ENCODE data around the gene PDAP1.

PDAP1 gene

GRCh38 chr7:99407872-99408378, 472 bp downstream of the PDAP1 start:
- TF ChIP-seq CTCF (IDR thresholded peaks at IDR 0.05; ENCODE audit: low read depth, low read length) = no peak
- no peak for TF ChIP-seq EZH2phosphoT487 (IDR thresholded peaks at IDR 0.05; ENCODE audit: low read depth)
- H3K79me2 ChIP-seq (ENCODE audit: low read length) = peaks cover 82% of the 10 kb centered on the region
- peak overlapping the region; percentile 84 for H3K27ac ChIP-seq (ENCODE audit: low read length)
- peaks cover 23% of the 10 kb centered on the region for H4K20me1 ChIP-seq (ENCODE audit: insufficient read depth, low read length)
- peaks cover 17% of the 10 kb centered on the region for H3K4me1 ChIP-seq (ENCODE audit: low read length)
- no peak overlapping the region for H2AFZ ChIP-seq (ENCODE audit: low read depth, low read length)
- peak overlapping the region; percentile 91 for H3K4me3 ChIP-seq (ENCODE audit: low read length)
- H3K27me3 ChIP-seq (ENCODE audit: low read depth, low read length) = no peaks in the 10 kb centered on the region
- H3K4me2 ChIP-seq (ENCODE audit: low read length) = peak overlapping the region; percentile 96
- peak overlapping the region; percentile 99 for H3K9ac ChIP-seq (ENCODE audit: low read length)
- no peaks in the 10 kb centered on the region for H3K9me3 ChIP-seq (ENCODE audit: insufficient read depth, low read length)
- H3K36me3 ChIP-seq (replicated peaks; ENCODE audit: low read depth, low read length) = peaks cover 32% of the 10 kb centered on the region

DNA sequence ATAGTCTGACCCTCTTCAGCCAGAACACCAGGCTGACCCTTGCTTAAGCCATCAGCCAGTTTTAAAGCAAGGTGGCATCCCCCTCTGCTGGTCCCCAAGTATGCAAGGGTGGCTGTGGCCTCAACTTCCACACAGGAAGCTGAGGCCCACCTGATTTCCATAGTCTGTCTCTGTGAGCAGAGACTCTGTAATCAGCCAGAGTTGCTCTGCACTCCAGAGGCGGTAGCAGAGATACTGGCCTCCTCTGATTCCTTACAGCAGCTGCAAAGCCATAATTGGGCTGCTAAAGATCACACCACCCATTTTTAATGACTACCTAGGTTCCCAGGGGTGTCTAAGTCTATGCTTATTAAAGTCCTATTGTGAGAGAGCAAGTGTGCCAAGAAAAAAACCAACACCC, 1.8 kb downstream of the PDAP1 start:
- H3K4me1 ChIP-seq (ENCODE audit: low read length) = peaks cover 17% of the 10 kb centered on the region
- peak overlapping the region; percentile 91; the same call in 1 of the 2 replicates for H3K4me3 ChIP-seq (ENCODE audit: low read length)
- H3K9me3 ChIP-seq (ENCODE audit: insufficient read depth, low read length) = no peaks in the 10 kb centered on the region
- peak overlapping the region; percentile 99 for H3K9ac ChIP-seq (ENCODE audit: low read length)
- H3K36me3 ChIP-seq (replicated peaks; ENCODE audit: low read depth, low read length) = peaks cover 29% of the 10 kb centered on the region
- no peaks in the 10 kb centered on the region for H3K27me3 ChIP-seq (ENCODE audit: low read depth, low read length)
- H3K27ac ChIP-seq (ENCODE audit: low read length) = no peak overlapping the region
- peak overlapping the region; percentile 96 for H3K4me2 ChIP-seq (ENCODE audit: low read length)
- TF ChIP-seq CTCF (IDR thresholded peaks at IDR 0.05; ENCODE audit: low read depth, low read length) (no peak), EZH2phosphoT487 (IDR thresholded peaks at IDR 0.05; ENCODE audit: low read depth) (no peak)
- peaks cover 82% of the 10 kb centered on the region for H3K79me2 ChIP-seq (ENCODE audit: low read length)
- no peak overlapping the region for H2AFZ ChIP-seq (ENCODE audit: low read depth, low read length)
- peaks cover 23% of the 10 kb centered on the region for H4K20me1 ChIP-seq (ENCODE audit: insufficient read depth, low read length)

- Histone ChIP-seq H2AFZ (ENCODE audit: low read depth, low read length) (no peak overlapping the region), H3K36me3 (replicated peaks; ENCODE audit: low read depth, low read length) (peaks cover 33% of the 10 kb centered on the region), H3K9me3 (ENCODE audit: insufficient read depth, low read length) (no peaks in the 10 kb centered on the region), H3K4me2 (ENCODE audit: low read length) (no peak overlapping the region), H4K20me1 (ENCODE audit: insufficient read depth, low read length) (peaks cover 23% of the 10 kb centered on the region), H3K4me1 (ENCODE audit: low read length) (peaks cover 15% of the 10 kb centered on the region), H3K27ac (ENCODE audit: low read length) (no peak overlapping the region), H3K4me3 (ENCODE audit: low read length) (no peak overlapping the region), H3K79me2 (ENCODE audit: low read length) (peaks cover 70% of the 10 kb centered on the region), H3K9ac (ENCODE audit: low read length) (no peak overlapping the region), H3K27me3 (ENCODE audit: low read depth, low read length) (no peaks in the 10 kb centered on the region)
- TF ChIP-seq CTCF (IDR thresholded peaks at IDR 0.05; ENCODE audit: low read depth, low read length) = no peak
Observed at GRCh38 chr7:99404977-99405320, 3.4 kb downstream of the PDAP1 start.

DNA sequence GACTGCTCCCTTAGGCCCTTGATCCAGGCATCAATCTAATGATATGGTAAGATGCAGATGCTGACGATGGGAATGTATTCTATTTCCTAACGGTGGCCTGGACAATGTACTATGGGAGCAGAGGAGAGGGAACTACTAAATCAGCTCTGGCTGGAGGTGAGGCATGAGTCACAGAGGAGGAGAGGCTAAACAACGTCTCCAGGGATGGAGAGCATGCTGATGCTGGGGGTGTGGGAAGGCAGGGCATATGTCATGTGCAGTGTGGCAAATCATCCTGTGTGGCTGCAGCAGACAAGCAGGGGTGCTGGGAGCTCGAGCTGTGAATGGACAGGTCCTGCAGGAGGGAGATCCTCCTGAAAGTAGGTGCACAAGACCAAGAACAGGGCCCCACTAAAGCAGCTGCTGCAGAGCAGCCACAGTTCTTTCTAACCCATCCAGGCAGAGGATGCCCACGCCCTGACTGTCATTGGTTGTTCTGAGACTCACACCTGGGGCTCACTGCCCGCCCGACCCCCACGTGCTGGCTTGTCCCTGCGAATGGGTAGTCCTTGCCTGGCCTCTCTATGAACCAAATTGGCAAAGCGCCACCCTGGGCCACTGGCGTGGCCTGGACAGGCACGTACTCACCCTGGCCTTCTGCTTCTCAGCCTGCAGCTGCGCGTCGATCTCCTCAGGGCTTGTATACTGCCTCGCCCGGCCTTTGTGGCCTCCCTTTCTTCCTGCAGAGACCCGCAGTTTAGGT, 4.0 kb downstream of the PDAP1 start:
- peaks cover 65% of the 10 kb centered on the region for H3K79me2 ChIP-seq (ENCODE audit: low read length)
- H3K27ac ChIP-seq (ENCODE audit: low read length) = no peak overlapping the region
- H3K36me3 ChIP-seq (replicated peaks; ENCODE audit: low read depth, low read length) = peaks cover 38% of the 10 kb centered on the region

More for the DNA sequence above, 4.0 kb downstream of the PDAP1 start:
- H3K4me1 ChIP-seq (ENCODE audit: low read length) = peaks cover 12% of the 10 kb centered on the region
- H3K4me3 ChIP-seq (ENCODE audit: low read length) = no peak overlapping the region
- H4K20me1 ChIP-seq (ENCODE audit: insufficient read depth, low read length) = peaks cover 26% of the 10 kb centered on the region
- no peak overlapping the region for H2AFZ ChIP-seq (ENCODE audit: low read depth, low read length)
- no peak overlapping the region for H3K4me2 ChIP-seq (ENCODE audit: low read length)
- no peak overlapping the region for H3K9ac ChIP-seq (ENCODE audit: low read length)
- no peaks in the 10 kb centered on the region for H3K9me3 ChIP-seq (ENCODE audit: insufficient read depth, low read length)
- no peaks in the 10 kb centered on the region for H3K27me3 ChIP-seq (ENCODE audit: low read depth, low read length)
- TF ChIP-seq EZH2phosphoT487 (IDR thresholded peaks at IDR 0.05; ENCODE audit: low read depth) (no peak), CTCF (IDR thresholded peaks at IDR 0.05; ENCODE audit: low read depth, low read length) (no peak)

Measured in OCI-LY3 (cell line).